BLaER1 treated with 17β-estradiol and CSF1 and Interleukin-3, amounts not matched to agents 10 nM and 100 nM (cell line): ENCODE results near the gene MEIOB.
A peak's percentile ranks its signal among the peaks of the same experiment; 100 is the strongest.
"Not testable (repeated sequence)": the region's sequence is repeated elsewhere in the genome, so short reads cannot be mapped to it uniquely, and the experiment has no call there.

Experiments used
- H3K27ac ChIP-seq, 11 experiments: shearing (Covaris generic); formaldehyde crosslinking; 2 replicates each; pipeline ENCODE4 v1.8.1; 2022
- H3K27me3 ChIP-seq, 11 experiments: shearing (Covaris generic); formaldehyde crosslinking; 2 replicates each; pipeline ENCODE4 v1.8.1; 2022
- H3K36me3 ChIP-seq, 11 experiments: shearing (Covaris generic); formaldehyde crosslinking; 2 replicates each; pipeline ENCODE4 v1.8.1; 2022
- H3K4me1 ChIP-seq, 10 experiments: shearing (Covaris generic); formaldehyde crosslinking; 2 replicates each; pipeline ENCODE4 v1.8.1; 2022
- H3K4me2 ChIP-seq, 11 experiments: shearing (Covaris generic); formaldehyde crosslinking; 2 replicates each; pipeline ENCODE4 v1.8.1; 2022
- H3K4me3 ChIP-seq, 10 experiments: shearing (Covaris generic); formaldehyde crosslinking; 2 replicates each; pipeline ENCODE4 v1.8.1; 2022
- H3K9ac ChIP-seq, 11 experiments: shearing (Covaris generic); formaldehyde crosslinking; 2 replicates each; pipeline ENCODE4 v1.8.1; 2022
- H3K9me3 ChIP-seq, 11 experiments: shearing (Covaris generic); formaldehyde crosslinking; replicated peaks in 1 of 11; 2 replicates each; pipeline ENCODE4 v1.8.1; 2022
- H4K20me1 ChIP-seq, 11 experiments: shearing (Covaris generic); formaldehyde crosslinking; 2 replicates each; pipeline ENCODE4 v1.8.1; 2022
- Cebpa-rat ChIP-seq, 11 experiments: shearing (Covaris generic); IDR thresholded peaks; 2 replicates each; pipeline ENCODE4 v1.8.1; 2022

Gene MEIOB

DNA sequence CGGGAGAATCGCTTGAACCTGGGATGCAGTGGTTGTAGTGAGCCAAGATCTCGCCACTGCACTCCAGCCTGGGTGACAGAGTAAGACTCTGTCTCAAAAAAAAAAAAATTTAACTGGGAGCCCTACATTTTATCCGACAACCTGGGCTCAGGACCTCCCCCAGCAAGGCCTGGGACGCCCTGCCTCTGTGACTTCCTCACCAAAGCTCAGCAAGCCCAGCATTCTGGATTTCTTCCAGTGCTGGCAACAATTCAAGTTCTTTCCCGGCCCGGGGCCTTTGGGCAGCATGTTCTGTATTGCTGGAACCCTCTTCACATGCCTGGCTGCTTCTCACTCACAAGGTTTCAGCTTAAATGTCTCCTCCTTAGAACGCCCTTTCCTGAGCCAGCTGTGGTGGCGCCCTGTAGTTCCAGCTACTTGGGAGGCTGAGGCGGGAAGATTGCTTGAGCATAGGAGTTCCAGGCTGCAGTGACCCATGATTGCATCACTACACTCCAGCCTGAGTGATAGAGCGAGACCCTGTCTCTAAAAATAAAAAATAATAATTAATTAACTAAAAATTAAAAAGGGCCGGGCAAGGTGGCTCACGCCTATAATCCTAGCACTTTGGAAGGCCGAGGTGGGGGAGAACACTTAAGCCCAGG, 15.9 kb upstream of the MEIOB start:
- TF ChIP-seq Cebpa-rat (IDR thresholded peaks at IDR 0.05) = no peak
- Histone ChIP-seq H3K27ac (no peak overlapping the region), H3K4me2 (no peak overlapping the region), H3K4me1 (no peaks in the 10 kb centered on the region), H3K27me3 (no peaks in the 10 kb centered on the region), H3K36me3 (no peaks in the 10 kb centered on the region), H3K9me3 (no peaks in the 10 kb centered on the region), H3K4me3 (no peak overlapping the region), H3K9ac (no peak overlapping the region), H4K20me1 (no peaks in the 10 kb centered on the region)

DNA sequence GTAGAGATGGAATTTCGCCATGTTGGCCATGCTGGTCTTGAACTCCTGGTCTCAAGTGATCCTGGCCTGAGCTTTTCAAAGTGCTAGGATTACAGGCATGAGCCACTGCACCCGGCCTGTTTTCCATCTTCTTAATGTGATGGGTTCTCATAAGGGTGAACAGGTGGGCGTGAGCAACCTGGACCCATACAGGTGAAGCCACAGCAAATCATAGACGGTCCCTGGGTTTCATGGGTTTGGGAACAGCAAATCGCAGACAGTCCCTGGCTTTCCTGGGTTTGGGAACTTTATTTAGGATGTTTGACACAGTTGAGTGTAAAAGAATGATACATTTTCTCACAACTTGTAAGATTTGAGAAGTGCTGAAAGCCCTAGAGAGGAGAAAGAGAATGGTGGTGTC, 12.9 kb upstream of the MEIOB start:
- Histone ChIP-seq H3K4me1 (no peaks in the 10 kb centered on the region), H3K4me2 (no peak overlapping the region), H3K4me3 (no peak overlapping the region), H3K9me3 (no peaks in the 10 kb centered on the region), H3K36me3 (no peaks in the 10 kb centered on the region), H3K27me3 (no peaks in the 10 kb centered on the region), H4K20me1 (no peaks in the 10 kb centered on the region), H3K9ac (no peak overlapping the region), H3K27ac (no peak overlapping the region)
- TF ChIP-seq Cebpa-rat (IDR thresholded peaks at IDR 0.05) = no peak

DNA sequence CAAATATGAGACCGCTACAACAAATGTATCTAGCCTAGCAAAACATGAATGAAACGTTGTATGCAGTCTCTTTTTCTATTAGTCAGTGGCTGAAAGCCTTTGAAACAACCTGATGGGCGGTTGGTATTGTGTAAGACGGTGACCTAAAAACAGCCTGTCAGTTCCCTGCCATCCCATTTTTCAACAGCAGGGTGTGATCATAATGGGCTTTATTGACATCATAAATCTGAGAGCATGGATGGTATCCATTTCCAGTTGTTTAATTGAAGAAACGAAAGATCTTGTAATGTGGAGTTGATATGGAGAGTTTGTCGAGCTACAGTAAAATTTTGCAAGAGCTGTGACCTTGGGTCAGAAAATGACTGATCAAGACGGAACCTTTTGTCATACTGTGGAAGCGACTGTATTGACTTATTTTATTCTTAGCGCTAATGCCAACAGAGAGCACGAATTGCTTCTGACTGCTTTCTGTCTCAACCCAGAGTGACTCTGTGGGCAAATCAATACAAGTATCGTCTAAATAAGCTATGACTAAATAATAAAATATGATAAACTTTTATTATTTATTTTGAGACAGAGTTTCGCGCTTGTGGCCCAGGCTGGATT, 12.3 kb upstream of the MEIOB start:
- Histone ChIP-seq H3K9me3 (no peaks in the 10 kb centered on the region), H3K9ac (no peak overlapping the region), H3K27me3 (no peaks in the 10 kb centered on the region), H3K4me1 (no peaks in the 10 kb centered on the region), H4K20me1 (no peaks in the 10 kb centered on the region), H3K4me2 (no peak overlapping the region), H3K27ac (no peak overlapping the region), H3K36me3 (no peaks in the 10 kb centered on the region), H3K4me3 (no peak overlapping the region)
- TF ChIP-seq Cebpa-rat (IDR thresholded peaks at IDR 0.05) = peak in 3 of 11 experiments; percentile 13 to 52 (median 19); a peak in 2 of 22 replicates

DNA sequence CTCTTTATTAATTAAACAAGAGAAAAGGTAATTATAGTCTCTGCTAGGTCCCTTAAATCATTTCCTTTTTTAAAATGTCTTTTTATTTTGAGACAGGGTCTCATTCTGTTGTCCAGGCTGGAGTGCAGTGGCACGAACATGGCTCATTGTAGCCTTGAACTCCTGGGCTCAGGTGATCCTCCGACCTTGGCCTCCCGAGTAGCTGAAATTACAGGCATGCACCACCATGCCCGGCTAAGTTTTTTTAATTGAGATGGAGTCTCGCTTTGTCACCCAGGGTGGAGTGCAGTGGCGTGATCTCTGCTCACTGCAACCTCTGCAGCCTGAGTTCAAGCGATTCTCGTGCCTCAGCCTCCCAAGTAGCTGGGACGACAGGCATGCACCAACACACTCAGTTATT, 9.2 kb upstream of the MEIOB start:
- not testable (repeated sequence) for H3K27ac ChIP-seq, H3K4me1 ChIP-seq, H3K4me2 ChIP-seq, H3K4me3 ChIP-seq, H3K27me3 ChIP-seq, H3K36me3 ChIP-seq, H3K9me3 ChIP-seq, H3K9ac ChIP-seq, H4K20me1 ChIP-seq

DNA sequence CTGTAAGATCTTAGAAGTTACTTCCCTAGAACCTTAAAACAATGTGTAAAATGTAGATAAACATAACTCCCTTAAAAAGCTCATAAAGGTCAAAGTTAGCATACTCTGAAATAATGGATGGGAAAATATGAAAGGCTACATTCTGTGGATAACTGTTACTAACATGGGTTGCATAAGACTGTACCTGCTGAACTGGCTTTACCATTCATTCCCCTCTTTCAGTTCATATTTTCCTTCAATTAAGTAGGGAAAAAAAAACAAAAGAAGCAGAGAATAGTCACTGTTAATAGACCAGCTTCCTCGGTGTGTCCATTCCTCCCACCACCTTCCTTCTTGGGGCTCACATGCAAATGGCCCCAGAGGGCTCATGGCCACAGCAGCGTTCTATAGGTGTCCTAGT, 7.5 kb upstream of the MEIOB start:
- TF ChIP-seq Cebpa-rat (IDR thresholded peaks at IDR 0.05) = no peak
- Histone ChIP-seq H3K4me2 (no peak overlapping the region), H3K4me1 (peaks cover 0 to 9% (median 0%) of the 10 kb centered on the region in 10 experiments; a peak in 4 of 20 replicates), H4K20me1 (no peaks in the 10 kb centered on the region), H3K4me3 (no peak overlapping the region), H3K9me3 (no peaks in the 10 kb centered on the region), H3K36me3 (no peaks in the 10 kb centered on the region), H3K9ac (no peak overlapping the region), H3K27me3 (no peaks in the 10 kb centered on the region), H3K27ac (no peak overlapping the region)

DNA sequence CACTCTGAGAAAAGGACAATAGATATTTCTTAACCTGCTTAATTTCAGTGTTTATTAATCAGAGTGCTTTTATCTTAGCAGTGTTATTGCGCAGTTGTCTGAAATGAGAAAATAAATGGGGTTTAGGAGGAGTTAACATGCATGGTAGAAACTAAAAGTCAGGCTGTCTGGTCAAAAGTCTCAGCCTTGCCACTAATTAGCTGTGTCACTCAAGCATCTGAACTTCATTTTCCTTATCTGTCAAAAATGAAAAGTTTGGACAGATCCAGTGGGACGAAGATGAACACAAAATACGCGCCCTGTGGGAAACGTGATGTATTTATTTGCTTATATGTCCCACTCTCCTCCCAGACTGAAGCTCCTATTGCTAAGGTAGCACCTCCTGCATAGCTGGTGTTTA, 6.3 kb upstream of the MEIOB start:
- peaks cover 0 to 9% (median 0%) of the 10 kb centered on the region in 10 experiments; a peak in 4 of 20 replicates for H3K4me1 ChIP-seq
- H3K4me2 ChIP-seq = no peak overlapping the region
- H3K27me3 ChIP-seq = no peaks in the 10 kb centered on the region
- H3K9me3 ChIP-seq = no peaks in the 10 kb centered on the region
- TF ChIP-seq Cebpa-rat (IDR thresholded peaks at IDR 0.05) = no peak
- no peaks in the 10 kb centered on the region for H3K36me3 ChIP-seq
- H4K20me1 ChIP-seq = no peaks in the 10 kb centered on the region
- no peak overlapping the region for H3K9ac ChIP-seq
- H3K4me3 ChIP-seq = no peak overlapping the region
- no peak overlapping the region for H3K27ac ChIP-seq

DNA sequence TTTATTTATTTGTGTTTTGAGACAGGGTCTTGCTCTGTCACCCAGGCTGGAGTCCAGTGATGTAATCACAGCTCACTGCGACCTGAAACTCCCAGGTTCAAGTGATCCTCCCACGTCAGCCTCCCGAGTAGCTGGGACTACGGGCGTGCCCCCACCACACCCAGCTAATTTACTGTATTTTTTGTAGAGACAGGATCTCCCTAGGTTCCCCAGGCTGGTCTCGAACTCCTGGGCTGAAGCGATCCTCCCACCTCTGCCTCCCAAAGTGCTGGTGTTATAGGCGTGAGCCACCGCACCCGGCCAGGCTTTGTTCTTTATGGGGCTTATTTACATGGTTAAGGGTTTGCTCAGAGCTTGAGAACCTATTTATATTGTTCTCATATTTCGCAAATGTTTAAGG, 5.8 kb upstream of the MEIOB start:
- Histone ChIP-seq H3K9ac (no peak overlapping the region), H4K20me1 (no peaks in the 10 kb centered on the region), H3K27me3 (no peaks in the 10 kb centered on the region), H3K36me3 (no peaks in the 10 kb centered on the region), H3K27ac (no peak overlapping the region), H3K4me3 (no peak overlapping the region), H3K4me1 (peaks cover 0 to 9% (median 0%) of the 10 kb centered on the region in 10 experiments; a peak in 4 of 20 replicates), H3K9me3 (no peaks in the 10 kb centered on the region), H3K4me2 (no peak overlapping the region)
- TF ChIP-seq Cebpa-rat (IDR thresholded peaks at IDR 0.05) = no peak

DNA sequence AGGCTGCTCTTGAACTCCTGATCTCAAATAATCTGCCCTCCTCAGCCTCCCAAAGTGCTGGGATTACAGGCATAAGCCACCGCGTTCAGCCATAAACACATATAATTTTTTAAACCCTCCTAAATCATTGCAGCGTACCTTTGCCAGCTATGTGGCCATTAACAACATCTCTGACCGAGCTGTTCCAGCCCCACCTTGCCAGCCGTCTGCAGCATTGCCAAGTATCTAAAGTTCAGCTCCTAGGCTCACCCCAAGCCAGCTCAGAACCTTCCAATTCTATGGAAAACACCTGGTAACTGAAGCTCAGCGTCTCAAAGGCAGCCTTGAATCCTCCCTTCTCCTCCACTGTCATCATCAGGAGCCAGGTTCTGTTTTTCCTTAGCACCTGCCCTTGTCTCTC, 5.1 kb upstream of the MEIOB start:
- no peaks in the 10 kb centered on the region for H4K20me1 ChIP-seq
- no peak overlapping the region for H3K27ac ChIP-seq
- H3K4me2 ChIP-seq = no peak overlapping the region
- peaks cover 0 to 9% (median 0%) of the 10 kb centered on the region in 10 experiments; a peak in 4 of 20 replicates for H3K4me1 ChIP-seq
- no peak overlapping the region for H3K4me3 ChIP-seq
- peaks cover 0 to 1% (median 0%) of the 10 kb centered on the region in 11 experiments; a peak in 2 of 22 replicates for H3K9me3 ChIP-seq
- H3K27me3 ChIP-seq = no peaks in the 10 kb centered on the region
- no peak for TF ChIP-seq Cebpa-rat (IDR thresholded peaks at IDR 0.05)
- no peak overlapping the region; a peak in 1 of 22 replicates for H3K9ac ChIP-seq
- H3K36me3 ChIP-seq = no peaks in the 10 kb centered on the region

DNA sequence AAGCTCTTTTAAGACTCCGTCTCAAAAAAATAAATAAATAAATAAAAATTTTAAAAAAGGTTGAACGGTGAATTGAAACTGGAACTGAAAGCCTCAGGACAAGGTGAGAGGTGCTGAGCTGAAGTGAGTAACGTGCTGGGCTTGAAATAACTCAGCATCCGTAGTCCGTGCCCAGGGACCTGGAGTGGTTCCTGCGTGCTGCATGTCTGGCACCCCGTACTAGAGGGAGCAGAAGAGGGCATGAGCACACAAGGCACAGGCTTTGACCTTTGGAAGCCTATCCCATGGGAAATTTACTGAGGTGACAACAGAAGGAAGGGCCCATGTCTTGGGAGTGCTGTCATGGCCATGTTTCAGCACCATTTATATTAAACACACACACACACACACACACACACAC, 4.5 kb upstream of the MEIOB start:
- H3K4me2 ChIP-seq = no peak overlapping the region
- no peak for TF ChIP-seq Cebpa-rat (IDR thresholded peaks at IDR 0.05)

DNA sequence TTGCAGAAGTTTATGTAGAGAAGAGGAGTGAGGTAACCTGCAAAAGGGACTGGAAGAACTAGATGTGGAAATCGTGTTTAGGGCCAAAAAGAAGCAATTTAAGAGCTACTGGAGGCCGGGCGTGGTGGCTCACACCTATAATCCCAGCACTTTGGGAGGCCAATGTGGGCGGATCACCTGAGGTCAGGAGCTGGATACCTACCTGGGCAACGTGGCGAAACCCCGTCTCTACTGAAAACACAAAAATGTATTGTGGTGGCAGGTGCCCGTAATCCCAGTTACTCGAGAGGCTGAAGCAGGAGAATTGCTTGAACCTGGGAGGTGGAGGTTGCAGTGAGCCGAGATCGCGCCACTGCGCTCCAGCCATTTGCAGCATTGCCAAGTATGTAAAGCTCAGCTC, 4.1 kb upstream of the MEIOB start:
- not testable (repeated sequence) for H3K4me2 ChIP-seq, H3K4me1 ChIP-seq, H4K20me1 ChIP-seq, H3K9me3 ChIP-seq, H3K27ac ChIP-seq, H3K27me3 ChIP-seq, H3K9ac ChIP-seq, H3K36me3 ChIP-seq, H3K4me3 ChIP-seq

More for the DNA sequence above, 4.5 kb upstream of the MEIOB start:
- no peak overlapping the region for H3K9ac ChIP-seq
- H4K20me1 ChIP-seq = no peaks in the 10 kb centered on the region
- H3K36me3 ChIP-seq = no peaks in the 10 kb centered on the region
- H3K4me3 ChIP-seq = no peak overlapping the region
- H3K4me1 ChIP-seq = peaks cover 0 to 9% (median 0%) of the 10 kb centered on the region in 10 experiments; a peak in 4 of 20 replicates
- no peaks in the 10 kb centered on the region for H3K27me3 ChIP-seq
- H3K27ac ChIP-seq = no peak overlapping the region
- peaks cover 0 to 5% (median 0%) of the 10 kb centered on the region in 11 experiments; a peak in 3 of 22 replicates for H3K9me3 ChIP-seq
